GM21619 (cell line): ENCODE measurements around the gene POLE.
A peak's percentile ranks its signal among the peaks of the same experiment; 100 is the strongest.

Experiments
- ATAC-seq: cut with Tn5 transposase; IDR thresholded peaks from one replicate; pipeline ENCODE4 v1.9.1; 2021; ENCODE audit not compliant: unreplicated experiment

Gene POLE, protein sequence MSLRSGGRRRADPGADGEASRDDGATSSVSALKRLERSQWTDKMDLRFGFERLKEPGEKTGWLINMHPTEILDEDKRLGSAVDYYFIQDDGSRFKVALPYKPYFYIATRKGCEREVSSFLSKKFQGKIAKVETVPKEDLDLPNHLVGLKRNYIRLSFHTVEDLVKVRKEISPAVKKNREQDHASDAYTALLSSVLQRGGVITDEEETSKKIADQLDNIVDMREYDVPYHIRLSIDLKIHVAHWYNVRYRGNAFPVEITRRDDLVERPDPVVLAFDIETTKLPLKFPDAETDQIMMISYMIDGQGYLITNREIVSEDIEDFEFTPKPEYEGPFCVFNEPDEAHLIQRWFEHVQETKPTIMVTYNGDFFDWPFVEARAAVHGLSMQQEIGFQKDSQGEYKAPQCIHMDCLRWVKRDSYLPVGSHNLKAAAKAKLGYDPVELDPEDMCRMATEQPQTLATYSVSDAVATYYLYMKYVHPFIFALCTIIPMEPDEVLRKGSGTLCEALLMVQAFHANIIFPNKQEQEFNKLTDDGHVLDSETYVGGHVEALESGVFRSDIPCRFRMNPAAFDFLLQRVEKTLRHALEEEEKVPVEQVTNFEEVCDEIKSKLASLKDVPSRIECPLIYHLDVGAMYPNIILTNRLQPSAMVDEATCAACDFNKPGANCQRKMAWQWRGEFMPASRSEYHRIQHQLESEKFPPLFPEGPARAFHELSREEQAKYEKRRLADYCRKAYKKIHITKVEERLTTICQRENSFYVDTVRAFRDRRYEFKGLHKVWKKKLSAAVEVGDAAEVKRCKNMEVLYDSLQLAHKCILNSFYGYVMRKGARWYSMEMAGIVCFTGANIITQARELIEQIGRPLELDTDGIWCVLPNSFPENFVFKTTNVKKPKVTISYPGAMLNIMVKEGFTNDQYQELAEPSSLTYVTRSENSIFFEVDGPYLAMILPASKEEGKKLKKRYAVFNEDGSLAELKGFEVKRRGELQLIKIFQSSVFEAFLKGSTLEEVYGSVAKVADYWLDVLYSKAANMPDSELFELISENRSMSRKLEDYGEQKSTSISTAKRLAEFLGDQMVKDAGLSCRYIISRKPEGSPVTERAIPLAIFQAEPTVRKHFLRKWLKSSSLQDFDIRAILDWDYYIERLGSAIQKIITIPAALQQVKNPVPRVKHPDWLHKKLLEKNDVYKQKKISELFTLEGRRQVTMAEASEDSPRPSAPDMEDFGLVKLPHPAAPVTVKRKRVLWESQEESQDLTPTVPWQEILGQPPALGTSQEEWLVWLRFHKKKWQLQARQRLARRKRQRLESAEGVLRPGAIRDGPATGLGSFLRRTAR (N-terminal part only)

DNA sequence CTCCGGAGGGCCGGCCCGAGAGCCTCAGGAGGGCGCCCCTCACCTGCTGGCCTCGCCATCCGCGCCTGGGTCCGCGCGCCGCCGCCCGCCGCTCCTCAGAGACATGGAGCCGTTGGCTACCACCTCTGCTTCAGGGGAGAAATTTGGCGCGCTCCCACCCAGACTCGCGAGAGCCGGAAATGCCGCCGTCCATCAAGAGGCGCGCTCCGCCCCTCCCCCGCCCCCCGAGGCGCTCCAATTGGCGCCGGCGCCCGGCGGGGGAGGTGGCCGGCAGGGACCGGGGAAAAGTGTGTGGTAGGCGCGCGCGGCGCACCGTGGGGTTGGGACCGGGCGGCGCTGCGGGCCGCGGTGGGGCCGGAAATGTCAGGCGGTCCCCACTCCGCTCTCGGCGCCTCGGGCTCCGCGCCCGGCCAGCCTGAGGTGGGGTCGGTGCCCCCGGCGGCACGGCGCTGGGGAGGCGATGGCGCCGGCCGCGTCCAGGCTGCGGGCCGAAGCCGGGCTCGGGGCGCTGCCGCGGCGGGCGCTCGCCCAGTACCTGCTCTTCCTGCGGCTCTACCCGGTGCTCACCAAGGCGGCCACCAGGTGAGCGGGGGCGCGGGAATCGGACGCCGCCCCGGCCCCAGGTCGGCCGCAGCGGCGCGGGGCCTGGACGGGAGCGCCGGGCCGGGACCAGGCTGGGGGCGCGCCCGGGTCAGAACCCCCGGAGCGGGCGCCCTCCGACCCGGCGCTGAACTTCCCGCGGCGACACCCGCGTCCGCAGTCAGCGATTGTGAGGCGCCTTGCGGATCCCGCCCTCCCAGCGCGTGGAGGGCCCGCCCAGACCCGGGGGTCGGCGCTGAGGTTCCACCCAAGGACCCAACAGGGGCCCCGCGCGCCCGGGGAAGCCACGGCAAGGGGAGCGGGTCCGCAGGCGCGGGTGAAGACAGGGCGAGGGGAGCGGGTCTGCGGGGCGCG lies at the start of gene POLE, which contains the start of gene PXMP2:
POLE (minus strand) TSS at position 132 of the 954 bp plus-strand sequence; CDS start at position 105, 27 bp downstream.
PXMP2 (plus strand) TSS at position 377 of the 954 bp plus-strand sequence; CDS start at position 461, 84 bp downstream.
- ATAC-seq: peak; percentile 87

DNA sequence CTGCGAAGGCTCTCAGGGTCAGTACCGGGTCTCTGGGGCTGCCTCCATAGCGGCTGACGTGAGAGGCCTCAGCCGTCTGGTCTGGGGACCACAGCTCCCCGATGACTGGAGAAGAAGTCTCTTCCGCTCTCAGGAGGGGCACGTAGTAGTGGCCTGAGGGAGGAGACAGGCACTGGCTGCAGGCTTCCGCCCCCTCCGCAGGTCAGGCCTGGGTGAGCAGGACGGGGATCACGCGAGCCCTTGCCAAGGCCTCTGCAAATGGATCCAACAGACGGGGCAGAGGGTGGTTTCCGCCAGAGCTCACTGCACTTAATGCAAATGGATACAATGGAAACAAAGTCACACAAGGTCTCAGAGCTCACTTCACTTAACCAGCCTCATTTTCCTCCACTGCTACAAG lies 49.8 kb upstream of the POLE start:
- ATAC-seq: no peak

DNA sequence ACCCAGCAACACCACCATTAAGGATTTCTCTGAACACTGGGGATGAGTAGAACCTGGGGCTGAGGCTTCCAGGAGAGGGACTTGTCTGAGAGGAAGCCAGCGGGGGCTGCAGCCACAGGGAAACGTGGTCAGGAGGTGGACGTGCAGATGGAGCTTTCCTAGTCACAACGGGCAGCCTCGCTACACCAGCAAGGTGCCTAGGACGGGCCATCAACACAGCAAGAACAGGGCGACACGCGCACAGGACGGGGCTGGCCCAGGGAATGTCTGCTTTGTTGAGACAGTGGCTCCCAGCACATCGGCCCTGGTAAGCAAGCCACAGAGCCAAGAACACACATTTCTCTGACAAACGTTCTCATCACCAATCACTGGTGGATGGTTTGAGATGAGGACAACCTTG lies 49.2 kb upstream of the POLE start:
- no peak for ATAC-seq

DNA sequence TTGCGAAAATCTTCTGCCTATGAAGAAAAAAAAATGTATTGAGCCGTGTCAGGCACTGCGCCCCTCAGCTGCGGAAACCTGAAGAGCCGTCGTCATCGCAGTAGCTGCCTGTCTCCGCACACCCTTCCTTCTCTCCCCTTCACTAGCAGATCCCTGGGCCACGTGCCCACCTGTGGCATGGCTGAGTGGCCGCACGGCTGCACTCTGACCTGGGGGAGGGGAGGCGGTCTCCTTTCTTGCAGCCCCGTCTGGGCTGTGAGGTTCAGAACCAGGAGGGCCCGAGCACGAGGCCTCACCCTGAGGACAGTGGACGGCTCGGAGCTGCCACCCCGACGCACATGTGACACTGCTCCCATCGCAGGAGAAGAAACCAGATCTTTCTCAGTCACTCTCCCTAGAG lies 48.4 kb upstream of the POLE start:
- ATAC-seq: no peak

DNA sequence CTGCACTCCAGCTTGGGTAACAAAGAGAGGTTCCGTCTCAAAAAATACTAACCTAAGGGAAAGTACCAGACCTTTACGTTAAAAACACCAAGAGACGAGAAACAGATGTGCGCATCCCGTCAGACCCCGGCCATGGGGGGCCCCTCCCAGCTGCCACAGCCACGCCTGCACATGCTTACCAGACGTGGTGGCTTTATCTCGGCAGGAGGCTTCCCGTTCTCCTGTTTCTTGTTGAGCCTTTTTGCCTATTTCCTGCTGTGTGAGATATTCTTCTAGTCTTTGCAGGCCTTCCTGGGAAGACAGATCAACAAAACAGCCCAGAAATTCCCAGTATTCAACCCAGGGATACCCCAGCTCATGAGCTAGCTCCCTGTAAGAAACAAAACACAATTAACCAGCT lies 47.1 kb upstream of the POLE start:
- no peak for ATAC-seq

DNA sequence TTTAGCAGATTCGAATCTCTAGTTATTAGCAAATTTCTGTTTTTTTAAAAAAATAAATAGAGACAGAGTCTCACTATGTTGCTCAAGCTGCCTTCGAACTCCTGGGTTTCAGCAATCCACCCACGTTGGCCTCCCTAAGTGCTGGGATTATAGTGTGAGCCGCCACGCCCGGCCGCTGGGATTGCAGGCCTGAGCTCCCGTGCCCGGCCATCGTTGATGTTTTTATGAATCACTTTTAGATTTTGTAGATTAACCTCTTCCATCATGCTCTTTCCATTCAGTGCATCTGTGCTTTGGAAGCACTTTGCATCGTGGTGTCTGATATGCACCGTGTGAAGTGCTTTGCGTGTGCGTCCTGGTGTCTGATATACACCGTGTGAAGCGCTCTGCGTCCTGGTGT lies 44.4 kb upstream of the POLE start:
- ATAC-seq: no peak

DNA sequence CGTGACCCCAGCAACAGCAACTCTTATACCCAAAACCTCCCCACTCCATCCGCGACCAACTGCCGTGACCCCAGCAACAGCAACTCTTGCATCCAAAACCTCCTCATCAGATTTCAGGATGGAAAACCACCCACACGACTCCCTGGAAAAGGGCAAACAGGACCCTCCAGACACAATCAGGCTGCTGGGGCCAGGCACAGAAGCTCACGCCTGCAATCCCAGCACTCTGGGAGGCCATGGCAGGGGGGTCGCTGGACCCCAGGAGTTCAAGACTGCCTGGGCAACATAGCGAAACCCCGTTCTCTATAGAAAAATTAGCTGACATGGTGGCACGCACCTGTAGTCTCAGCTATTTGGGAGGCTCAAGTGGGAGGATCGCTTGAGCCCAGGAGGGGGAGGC lies 43.2 kb upstream of the POLE start:
- ATAC-seq: no peak

DNA sequence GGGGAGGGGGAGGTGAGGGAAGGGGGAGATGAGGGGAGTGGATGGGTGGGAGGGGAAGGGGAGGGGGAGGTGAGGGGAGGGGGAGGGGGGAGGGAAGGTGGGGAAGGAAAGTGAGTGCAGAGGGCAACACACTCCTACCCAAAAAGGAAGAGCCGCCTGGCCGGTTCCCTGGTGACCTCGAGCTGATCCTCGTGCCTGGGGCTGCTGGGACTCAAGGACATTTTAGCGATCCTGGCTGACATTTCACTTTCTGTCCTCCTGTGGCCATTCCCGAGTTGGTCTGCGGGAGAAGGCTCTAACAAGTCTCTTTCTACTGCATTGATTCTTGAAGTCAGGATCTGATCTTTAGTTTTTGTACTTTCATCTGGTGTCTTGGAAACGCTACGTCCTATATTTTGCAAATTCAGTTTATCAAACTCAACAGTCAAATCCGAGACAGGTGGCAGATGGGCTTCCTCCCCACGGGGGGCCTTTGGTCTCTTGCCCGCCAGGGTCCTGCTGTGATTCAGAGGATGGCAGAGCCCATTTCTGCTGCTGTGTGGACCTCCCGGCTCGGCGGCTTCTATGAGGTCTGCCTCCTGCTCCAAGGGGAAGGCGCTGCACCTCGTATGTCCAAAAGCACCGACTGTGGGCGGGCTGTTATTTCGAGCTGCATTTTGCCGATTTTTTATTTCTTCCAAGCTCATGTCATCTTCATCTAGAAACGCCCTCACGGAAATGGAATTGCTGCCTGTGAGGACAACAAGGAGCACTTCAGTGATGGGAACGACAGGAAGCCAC lies 42.6 kb upstream of the POLE start:
- no peak for ATAC-seq

DNA sequence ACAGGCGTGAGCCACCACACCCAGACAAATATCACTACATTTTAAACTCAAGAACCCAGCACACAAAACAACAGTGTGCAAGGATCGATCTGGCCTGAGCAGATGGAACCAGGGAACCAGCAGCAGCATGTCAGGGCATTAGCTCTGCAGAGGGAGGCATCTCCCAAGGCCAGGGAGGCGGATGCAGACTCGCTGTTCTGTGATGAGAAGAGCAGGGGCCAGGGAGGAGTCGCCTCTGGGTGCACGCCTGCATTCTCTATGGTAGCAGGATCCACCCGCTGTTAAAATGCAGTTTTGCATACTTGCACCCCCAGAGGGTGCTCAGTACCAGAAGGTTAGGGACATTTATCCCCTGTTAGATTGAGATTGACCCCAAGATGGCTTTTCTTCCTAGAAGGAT lies 41.4 kb upstream of the POLE start:
- ATAC-seq: no peak

DNA sequence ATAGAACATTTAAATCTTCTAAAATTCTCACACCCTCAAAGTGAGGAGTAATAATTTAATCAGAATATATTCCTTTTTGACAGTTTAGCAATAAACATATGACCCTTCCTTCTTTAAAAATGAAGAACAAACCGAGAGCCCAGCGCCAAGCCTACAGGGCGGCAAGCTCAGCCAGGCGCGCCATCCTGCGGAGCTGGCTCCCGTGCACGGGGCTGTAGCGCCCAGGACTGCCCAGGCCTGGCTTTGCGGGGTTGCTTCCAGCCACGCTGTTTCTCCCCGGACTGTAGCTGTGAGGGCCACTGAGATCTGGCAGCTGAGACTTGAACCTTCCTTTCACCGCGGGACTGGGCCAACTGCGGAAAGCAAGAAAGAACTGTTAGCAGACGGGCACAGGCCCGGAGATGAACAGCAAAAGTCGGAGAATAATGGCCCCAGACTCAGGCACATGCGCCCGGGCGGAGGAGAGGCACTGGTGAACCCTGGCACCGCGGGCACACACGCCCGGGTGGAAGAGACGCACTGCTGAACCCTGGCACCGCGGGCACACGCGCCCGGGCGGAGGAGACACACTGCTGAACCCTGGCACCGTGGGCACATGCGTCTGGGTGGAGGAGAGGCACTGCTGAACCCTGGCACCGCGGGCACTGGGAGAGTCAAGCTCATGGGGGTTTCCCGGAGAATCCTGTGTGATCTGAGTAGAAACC lies 40.1 kb upstream of the POLE start:
- ATAC-seq: no peak

DNA sequence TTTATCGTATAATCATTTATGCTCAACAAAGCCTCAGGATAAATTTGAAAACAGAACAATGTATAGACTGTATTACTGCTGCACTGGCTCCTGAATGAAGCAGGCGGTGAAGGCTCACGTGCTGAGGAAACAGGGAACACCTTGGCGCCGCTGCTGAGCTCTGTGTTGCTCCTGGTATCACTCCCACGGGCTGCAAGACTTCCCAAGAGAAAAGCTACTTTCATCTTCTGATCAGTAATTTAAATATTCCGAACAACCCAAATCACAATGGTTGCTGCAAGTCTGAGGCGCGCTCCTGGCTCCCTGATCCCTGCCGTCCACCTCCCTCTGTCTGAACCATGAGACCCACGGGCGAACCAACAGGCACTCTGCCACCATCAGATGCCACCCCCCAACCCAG lies 39.2 kb upstream of the POLE start:
- ATAC-seq: no peak

DNA sequence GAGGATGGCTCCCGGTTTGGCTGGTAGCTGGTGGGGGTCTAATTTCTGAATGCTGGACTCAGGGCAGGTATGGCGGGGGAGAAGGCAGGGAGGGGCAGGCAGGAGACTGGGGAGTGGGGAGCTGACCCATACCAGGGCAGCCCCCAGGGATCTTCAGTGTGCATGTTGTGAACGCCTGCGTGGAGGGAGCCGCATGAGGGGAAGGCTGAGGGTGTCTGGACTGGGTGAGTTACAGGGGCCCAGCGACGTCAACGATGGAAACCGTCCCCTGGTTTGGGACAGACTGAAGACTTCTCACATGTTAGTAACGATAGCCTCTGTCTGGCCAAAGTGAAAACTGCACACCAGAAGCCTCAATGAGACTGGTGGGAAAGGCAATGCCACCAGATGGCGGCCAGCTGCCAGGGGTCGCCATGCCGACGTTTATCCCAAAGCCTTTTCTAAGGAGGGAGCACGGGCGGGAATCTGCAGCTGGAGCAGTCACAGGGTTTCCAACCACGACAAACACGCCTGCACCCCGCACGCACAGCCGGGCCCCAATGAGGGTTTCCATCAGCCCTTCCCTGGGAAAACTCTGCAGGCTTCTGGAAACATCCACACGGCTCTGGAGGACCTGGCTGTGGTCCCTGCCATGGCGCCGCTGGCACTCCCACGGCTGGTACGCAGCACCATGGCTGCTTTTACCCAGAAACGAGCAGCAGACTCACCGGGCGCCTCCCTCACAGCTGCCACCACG lies 37.5 kb upstream of the POLE start:
- no peak for ATAC-seq

DNA sequence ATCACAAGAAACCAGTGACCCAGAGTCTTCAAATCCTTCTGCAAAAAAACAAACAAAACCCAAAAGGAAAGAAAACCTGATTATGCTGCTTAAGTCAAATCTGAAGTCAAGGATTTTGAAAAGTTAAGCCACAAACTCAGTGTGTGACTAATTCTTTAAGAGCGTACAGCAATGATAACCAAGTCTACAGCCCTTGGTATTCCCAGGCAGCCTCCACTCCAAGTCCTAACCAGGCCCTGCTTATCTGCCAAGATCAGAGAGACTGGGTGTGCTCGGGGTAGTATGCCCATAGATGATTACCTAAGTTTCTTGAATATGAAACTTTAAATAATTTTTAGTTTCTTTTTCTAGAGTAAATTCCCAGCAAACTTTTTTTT lies 36.6 kb upstream of the POLE start:
- no peak for ATAC-seq

DNA sequence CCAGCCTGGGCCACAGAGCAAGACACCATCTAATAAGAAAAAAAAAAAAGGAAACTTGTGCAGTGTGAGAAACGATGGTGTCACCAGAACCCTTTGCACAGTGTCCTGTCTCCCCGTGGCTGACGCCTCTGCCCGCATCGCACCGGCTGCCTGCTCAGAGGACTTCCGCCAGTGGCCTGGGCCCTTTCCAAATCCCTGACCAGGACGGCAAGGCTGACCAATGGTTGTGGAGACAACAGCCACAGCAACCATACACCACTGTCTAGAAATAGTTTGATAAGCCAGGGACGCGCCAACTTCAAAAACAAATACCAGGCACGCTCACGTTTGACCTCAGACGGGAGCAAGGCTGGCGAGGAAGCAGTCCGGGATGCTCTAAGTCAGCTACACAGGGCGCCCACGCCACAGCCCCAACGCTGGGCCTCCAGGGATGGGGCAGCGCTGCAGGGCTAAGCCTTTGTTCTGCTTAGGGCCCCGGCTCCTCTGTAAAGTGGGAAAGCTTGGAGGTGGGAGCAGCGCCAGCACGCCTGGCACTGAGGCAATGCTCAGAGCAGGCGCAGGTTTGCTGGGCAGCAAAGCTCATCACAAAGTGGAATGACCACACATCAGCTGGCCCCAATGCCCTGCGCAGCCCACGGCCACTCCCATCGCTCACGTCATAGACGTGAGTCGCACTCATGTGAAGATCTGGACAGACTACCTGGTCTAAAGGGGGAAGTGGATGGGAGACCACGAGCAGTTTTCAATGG lies 36.0 kb upstream of the POLE start:
- no peak for ATAC-seq

DNA sequence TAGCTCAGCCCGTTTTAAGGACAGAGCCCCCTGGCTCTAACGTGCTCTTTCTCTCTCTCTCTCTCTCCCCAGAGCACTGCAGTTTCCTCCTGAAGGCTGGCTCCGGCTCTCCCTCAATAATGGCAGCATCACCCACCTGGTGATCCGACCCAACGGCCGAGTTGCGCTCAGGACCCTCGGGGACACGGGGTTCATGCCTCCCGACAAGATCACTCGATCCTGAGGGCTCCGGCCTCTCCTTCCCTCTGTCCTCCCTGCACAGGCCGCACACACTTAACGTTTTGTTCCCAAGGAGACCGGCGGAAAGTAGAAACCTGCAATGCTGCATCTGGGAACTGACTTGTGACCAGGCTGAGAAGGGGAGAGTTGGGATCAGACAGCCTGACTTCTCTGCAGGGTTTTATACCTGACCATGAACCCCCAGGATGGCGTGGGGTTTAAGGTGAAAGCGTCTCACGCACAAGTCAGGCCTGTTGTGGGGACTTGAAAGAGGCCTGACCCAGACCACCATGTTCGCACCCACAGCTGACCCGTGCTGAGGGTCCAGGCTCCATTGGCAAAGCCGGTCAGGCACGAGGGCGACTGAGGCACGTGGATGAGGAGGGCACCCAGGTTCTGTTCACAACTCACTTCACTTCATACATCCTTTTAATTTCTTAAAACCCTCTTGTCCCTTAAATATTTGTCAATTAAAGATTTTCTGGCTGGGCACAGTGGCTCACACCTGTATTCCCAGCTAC lies 33.6 kb upstream of the POLE start:
- ATAC-seq: no peak

DNA sequence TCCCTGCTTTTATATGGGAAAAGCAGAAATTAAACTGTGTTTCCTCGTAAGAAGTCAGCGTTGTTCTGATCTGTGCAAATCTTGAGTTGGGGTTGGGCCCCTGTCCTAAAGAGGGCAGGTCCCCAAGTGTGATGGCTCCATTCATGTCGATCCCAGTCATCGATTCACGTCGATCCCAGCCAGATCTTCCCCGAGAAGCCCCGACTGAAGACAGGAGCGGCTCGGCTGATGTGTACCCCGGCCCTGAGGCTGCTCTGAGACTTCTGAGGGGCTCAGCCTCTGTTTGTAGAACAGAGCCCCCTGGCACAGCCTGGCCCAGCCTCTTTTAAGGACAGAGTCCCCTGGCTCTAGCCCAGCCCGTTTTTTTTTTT lies 32.8 kb upstream of the POLE start:
- ATAC-seq: no peak
